NCI-H1694 treated with DMSO at 0.1 percent for 48 hours (cell line): Measurements from ENCODE around the gene HNRNPM.
A peak's percentile ranks its signal among the peaks of the same experiment; 100 is the strongest.
"Not testable (repeated sequence)": the region's sequence is repeated elsewhere in the genome, so short reads cannot be mapped to it uniquely, and the experiment has no call there.

Experiments used
- DNase-seq: peaks from one replicate; lab custom pipeline; 2025; lab: John Stamatoyannopoulos, UW

Gene HNRNPM

GRCh38 chr19:8513036-8513686 lies 68.4 kb downstream of the HNRNPM start:
- DNase-seq, result no peak

- peak; percentile 80 for DNase-seq
Observed at GRCh38 chr19:8513687-8514504, 69.1 kb downstream of the HNRNPM start, which contains the start of gene ZNF414. Gene ZNF414, minus strand, starts transcription at chr19:8514167. Its CDS starts 121 bp downstream, at chr19:8514046.

DNA sequence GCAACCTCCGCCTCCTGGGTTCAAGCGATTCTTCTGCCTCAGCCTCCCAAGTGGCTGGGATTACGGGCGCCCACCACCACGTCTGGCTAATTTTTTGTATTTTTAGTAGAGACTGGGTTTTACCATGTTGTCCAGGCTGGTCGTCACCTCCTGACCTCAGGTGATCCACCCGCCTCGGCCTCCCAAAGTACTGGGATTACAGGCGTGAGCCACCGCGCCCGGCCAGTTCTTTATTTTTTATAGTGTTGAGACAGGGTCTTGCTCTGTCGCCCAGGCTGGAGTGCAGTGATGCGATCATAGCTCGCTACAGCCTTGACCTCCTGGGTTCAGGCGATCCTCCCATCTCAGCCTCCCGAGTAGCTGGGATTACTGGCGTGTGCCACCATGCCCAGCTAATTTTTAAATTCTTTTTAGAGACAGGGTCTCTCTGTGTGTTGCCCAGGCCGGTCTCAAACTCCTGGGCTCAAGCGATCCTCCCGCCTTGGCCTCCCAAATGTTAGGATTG lies 69.8 kb downstream of the HNRNPM start:
- not testable (repeated sequence) for DNase-seq

- DNase-seq, result no peak
Observed at GRCh38 chr19:8515317-8515716, 70.5 kb downstream of the HNRNPM start.

DNA sequence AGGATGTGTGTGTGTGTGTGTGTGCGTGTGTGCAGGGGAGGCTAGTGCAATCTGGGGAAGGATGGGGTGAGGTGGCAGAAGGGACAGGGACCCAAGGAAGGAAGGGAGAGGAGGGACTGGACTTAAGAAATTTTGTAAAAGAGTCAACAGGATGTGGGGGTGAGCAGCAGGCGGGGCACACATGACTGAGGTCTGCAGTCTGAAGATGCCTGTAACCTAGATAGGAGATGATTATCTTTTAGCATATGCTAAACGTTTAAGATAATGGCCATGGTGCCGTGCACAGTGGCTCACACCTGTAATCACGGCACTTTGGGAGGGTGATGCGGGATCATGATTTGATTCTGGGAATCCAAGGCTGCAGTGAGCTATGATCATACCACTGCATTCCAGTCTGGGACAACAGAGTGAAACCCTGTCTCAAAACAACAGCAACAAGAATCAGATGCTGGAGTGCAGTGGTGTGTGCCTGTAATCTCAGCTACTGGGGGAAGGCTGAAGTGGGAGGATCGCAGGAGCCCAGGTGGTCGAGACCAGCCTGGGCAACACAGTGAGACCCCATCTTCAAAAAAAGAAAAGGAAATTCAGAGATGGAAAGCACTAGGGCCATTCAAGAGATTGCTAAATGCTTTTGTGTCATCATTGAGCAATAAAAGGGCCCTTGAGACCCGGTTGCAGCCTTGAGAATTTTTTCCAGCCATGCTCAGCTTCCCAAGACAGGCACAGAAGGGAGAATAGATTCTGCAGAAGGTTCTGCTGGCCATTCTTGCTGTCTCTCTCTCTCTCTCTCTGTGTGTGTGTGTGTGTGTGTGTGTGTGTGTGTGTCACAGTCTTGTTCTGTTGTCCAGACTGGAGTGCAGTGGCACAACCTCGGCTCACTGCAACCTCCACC lies 73.0 kb downstream of the HNRNPM start:
- no peak for DNase-seq

- DNase-seq, result no peak
Observed at GRCh38 chr19:8518536-8518935, 73.8 kb downstream of the HNRNPM start.

GRCh38 chr19:8519388-8519787 lies 74.6 kb downstream of the HNRNPM start:
- DNase-seq, result no peak

GRCh38 chr19:8525401-8525684 lies 80.6 kb downstream of the HNRNPM start:
- peak; percentile 59 for DNase-seq

GRCh38 chr19:8526345-8527091 lies 81.7 kb downstream of the HNRNPM start:
- DNase-seq, result no peak

DNA sequence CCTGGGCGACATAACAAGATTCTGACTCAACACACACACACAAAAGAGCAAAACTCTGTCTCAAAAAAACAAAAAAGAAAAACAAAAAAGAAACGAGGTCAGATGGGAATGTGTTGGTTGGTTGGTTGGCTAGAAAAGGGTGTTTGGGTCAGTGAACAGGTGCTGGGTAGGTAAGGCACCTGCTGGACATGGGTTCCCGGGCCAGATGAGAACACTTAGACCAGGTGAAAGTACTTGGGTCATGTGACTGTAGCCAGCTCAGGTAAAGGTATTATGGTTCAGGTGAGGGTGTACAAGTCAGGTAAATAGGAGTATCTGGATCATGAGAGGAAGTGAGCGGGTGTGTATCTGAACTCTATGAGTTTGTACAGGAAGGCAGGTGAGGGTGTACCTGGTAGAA lies 83.7 kb downstream of the HNRNPM start:
- DNase-seq, result no peak

- no peak for DNase-seq
Observed at GRCh38 chr19:8529369-8530006, 84.7 kb downstream of the HNRNPM start.

DNA sequence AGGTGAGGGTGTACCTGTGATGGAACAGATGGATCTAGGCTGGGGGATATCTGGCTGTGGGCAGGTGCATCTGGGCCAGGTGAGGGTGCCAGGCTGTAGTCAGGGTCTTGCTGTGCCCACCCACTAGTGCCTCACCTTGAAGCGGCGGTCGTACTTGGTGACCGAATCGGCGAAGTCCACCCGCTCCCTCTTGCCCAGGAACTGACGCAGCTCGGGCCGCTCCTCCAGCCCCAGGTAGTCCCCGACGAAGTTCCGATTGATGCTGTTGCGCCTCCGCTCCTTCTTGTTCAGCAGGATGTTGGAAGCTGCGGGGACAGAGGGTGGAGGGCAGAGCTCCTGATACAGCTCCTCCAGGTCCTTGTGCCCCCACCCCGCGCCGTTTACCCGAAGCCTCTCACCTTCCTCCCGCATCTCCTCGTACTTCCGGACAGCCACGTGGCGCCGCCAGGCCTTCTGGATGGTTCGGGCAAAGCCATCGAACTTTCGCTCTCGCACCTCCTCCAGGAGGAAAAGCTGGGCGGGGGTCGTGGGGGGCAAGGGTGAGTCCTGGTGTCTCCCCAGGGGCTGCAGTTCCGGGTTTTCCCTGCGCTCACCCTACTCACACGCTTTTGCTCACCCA lies 85.4 kb downstream of the HNRNPM start:
- no peak for DNase-seq

DNA sequence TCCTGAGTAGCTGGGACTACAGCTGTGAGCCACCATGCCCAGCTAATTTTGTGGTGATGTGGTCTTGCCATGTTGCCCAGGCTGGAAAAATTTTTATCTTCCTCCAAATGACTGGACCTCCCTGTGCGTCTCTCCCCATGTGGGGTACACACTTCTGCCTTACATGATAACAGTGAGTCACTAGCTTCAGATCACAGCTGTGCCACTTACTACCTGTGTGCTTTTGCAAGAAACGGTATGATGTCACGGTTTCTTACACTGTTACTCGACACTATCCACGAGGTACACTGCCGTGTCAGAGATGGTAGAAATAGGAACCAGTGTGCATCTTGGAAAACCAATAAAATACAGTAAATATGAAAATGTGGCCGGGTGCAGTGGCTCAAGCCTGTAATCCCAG lies 86.7 kb downstream of the HNRNPM start:
- no peak for DNase-seq

DNA sequence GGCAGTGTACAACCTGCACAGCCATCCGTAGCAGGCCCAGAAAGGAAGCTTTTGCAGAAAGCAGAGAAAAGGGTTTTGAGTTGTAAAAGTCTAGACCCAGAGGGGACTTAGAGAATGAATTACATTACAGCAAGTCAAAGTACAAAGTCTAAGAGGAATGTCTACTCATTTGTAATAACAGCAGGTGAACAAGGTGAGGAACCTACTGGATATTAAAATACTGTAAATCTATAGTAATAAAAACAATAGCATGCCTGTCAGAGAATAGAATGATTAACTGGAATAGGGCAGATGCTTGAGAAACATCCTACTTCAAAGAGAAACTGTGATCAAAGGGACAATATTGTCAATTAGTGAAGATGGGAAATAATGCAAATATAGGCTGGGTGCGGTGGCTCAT lies 87.5 kb downstream of the HNRNPM start:
- DNase-seq, result no peak

DNA sequence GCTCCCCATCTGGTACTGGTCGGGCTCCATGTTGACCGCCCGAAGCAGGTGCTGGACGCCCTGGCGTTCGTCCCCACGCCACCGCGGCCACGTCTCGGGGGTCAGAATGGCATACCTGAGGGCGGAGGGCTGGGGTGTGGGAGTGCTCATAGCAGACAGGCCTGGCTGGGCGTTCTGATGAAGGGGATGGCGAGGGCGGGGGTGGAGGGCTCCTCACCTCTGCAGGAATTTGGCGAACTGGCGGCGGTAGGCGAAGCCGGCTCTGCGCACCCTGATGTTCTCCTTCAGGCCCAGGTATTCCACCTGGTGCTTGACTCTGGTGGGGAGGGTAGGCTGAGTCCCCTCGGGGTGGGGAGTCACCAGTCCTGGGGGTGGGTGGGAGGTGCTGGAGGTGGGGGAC lies 91.5 kb downstream of the HNRNPM start:
- DNase-seq, result no peak

- no peak for DNase-seq
Observed at GRCh38 chr19:8537099-8537498, 92.3 kb downstream of the HNRNPM start.
